Hepatic stellate cell (primary cell): Measurements from ENCODE around the gene WHRN.

Experiments
- DNase-seq: peaks from one replicate; pipeline ENCODE4 v3.0.0; 2011; ENCODE audit warnings: low spot score

WHRN gene

DNA sequence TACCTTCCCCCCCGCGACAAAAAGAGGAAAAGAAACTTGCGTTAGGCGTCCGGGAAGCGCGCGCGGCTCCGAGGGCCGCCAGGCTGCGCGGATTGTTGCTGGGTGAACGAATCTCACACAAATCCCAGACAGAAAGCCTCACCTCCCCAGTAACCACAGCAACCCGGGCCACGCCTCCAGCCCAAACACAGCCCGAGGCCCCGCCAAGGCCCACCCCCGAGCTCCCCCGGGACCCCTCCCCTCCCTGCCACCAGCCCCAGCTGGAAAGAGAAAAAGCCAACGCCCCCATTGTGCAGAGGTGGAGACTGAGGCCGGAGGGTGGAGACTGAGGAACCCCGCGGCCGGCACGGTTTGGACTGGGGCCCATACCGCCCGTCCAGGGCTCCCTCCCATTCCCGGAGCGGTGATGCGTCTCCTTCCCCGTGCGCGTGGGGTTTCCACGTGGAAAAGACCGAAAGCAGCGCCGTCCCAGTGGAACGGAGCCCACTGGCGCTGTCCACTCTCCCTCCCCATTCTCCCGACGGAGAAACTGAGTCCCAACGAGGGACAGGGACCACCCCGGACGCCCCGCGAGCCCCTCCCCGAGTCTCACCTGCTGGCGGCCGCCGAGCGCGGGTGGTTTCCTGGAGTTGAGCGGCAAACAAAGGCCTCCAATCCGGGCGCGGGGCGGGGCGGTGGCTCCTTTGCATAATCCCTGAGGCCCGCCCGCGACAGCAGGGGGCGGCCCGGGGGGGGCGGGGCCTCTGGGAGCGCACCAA lies 107.2 kb downstream of the WHRN start:
- peak; percentile 98 for DNase-seq

DNA sequence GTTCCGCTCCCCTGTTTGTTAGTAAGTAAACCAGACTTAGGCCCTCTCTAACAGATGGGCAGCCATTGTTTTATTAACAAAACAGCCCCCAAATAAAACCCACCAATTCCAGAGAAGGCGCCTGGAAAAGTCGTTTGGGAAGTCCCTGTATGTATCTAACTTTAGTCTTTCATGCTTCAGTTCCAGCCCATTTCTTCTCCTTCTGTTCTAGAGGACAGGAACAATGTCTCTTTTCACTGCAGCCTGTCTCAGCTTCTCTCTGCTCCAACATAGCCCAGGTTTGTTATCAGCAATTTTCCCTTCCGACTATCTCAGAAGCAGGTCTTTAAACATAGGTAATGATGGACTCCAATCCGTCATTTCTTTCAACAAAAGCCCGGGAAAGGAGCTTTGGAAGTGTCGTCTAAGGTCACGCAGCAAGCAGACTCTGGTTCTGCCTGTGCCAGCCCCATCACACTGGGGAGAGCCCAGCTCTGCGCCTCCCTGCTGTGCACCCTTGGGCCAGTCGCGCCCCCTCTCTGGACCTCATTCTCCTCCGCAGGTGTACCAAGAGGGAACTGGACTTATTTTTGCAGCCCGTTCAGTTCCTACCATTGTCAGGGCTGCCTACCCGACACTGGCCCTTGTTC lies 107.9 kb downstream of the WHRN start:
- DNase-seq: no peak

- no peak for DNase-seq
These were observed 108.6 kb downstream of the WHRN start for GRCh38 chr9:114396558-114397218.

DNA sequence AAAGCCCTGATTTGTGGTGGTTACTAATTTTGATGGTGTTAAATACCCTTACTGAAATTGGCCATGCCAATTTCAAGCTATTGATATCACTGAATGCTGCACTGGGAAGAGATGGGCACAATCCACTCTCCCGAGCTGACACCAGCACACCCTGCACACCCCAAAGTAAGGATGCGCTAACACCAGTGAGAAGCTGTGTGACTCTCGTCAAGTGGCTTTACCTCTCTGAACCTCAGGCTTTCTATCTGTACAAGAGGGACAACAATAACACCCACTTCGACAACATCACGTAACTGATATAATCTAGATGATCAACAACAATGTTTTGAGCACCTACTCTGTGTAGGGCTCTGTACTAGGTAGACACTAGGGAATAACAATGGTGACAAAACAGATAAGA lies 109.5 kb downstream of the WHRN start:
- no peak for DNase-seq

- no peak for DNase-seq
These were observed 110.0 kb downstream of the WHRN start for GRCh38 chr9:114395334-114395617.

GRCh38 chr9:114394523-114395333 lies 110.5 kb downstream of the WHRN start:
- no peak for DNase-seq

DNA sequence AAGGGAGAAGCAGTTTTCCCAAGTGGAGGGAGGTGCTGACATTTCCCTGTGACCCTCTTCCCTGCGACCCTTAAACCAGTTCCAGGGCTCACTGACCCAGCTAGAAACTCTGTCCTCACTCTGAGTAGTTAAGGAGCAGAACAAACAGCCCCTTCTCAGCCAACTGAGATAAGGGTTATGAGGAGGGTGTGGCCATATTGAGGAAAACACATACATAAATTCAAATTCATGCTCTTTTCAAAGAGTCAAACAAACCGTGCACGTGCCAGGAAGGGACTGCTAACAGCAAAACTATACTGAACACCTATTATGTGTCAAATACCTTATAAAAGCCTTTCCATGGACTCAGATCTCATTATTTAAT lies 112.5 kb downstream of the WHRN start:
- DNase-seq: no peak

GRCh38 chr9:114390952-114391351 lies 114.3 kb downstream of the WHRN start:
- no peak for DNase-seq

DNA sequence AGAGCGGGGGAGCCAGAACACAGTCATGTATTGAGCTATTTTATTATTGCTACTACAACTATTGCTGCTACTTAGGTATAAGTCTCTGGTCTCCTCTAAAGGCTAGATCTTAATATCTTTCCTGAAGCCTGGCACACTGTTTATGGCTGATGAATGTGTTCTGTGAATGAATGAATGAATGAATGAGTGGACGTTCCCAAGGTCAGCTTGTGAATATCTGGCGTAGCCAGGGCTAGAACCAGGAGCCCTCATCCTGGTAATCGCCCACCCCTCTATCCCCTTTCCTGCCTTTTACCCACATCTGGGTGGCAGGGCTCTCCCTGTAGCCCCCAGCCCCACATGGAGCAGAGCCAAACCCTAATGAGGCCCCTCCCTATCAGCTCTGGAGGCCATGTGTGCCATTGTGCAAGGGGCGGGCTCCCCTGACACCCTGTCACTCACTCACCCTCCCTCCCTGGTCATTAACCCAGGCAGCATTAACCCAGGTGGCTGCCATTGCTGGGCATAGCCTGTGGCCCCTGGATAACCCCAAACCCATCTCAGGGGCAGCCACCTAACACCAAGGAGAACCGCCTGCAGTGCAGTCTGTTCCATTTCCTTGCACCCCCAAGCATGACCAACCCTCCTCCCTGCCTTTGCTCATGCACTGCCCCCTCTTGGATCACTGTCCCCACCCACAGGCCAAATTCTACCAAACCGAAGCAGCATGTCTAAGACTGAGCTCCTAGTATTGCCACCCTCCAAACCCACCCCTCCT lies 115.5 kb downstream of the WHRN start:
- DNase-seq: no peak

DNA sequence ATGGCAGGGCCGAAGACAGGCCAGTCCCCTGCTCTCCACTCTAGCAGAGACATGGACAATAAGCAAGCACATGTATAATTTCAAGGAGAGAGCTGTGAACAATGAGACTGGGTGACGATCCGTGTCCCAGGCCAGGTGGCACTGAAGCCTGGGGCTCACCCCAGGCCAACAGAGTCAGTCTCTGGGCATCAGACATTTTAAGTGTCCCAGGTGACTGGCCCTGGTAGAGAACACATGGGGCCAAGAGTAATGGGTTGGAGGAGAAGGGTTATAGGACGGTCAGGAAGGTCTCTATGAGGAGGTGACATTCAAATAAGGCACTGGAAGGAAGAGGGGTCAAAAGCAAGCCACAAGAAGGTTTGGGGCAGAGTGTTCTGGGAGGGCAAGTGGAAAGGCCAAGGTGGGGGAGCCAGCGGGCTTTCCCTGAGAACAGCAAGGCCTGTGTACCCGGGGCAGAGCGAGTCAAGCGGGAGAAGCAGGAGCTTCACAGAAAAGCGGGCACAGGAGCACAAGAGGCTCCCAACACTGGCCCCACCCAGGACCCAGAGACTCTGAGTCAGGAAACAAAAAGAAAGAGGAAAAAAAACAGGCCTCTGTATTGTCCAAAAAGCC lies 116.4 kb downstream of the WHRN start:
- no peak for DNase-seq

DNA sequence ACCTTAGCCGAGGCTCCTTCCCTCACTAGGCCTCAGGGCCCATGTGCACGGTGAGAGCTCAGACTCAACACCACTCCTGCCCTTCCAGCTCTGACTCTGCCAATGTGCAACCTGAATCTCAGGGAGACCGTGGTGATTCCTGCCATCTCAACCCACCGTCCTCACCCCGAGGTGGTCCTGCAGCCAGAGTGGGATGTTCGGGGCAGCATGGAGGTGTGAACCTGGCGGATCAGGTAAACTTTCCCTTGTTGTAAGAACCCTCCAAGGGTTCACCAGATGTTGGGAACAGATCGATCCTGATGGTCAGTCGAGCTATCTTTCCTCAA lies 117.0 kb downstream of the WHRN start:
- DNase-seq: no peak

DNA sequence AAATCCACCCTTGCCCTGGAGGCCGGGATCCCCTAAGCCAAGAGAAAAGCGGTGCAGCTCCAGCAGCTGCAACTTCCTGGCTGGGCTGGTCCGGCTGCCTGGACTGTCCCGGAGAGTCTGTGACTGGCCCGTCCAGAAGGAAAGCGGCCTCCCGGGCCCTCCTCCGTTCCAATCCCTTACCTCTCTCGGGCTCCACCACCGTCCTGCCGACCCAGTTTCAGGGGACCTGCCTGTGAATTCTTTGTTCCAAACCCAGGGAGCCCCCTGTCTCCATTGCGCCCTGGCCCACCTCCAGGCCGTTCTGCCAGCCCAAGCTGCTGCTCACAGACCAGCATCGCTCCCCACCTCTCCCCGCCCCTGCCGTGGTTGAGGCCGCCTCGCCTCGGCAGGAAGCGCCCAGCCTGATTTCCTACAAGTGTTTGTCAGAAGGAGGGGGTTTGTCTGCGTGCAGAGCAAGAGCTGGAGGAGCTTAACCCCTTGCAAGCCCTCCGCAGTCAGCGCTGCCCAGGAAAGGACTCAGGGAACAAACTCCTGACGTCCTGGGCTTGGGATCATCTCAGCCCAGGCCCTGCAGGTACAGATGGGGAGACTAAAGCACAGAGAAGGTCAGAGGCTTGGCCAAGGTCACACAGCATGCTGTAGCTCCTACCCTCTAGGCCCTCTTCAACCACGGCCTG lies 117.5 kb downstream of the WHRN start, which contains the start of gene AKNA:
Gene AKNA, minus strand, starts transcription at position 303 of the 677 bp plus-strand sequence. CDS start 6,649 bp downstream, outside the sequence.
- DNase-seq: peak; percentile 74

GRCh38 chr9:114386886-114387679 lies 118.2 kb downstream of the WHRN start:
- DNase-seq: no peak

- DNase-seq: no peak
These were observed 118.8 kb downstream of the WHRN start for GRCh38 chr9:114386361-114386885.

GRCh38 chr9:114385397-114386181 lies 119.7 kb downstream of the WHRN start:
- DNase-seq: peak; percentile 82

- no peak for DNase-seq
These were observed 120.4 kb downstream of the WHRN start for GRCh38 chr9:114384836-114385396.

- DNase-seq: no peak
These were observed 120.9 kb downstream of the WHRN start for GRCh38 chr9:114384341-114384740.

GRCh38 chr9:114383521-114384231 lies 121.6 kb downstream of the WHRN start:
- peak; percentile 77 for DNase-seq
